GM18951 (cell line): ENCODE data around the gene PTPRN2.

Experiments used
- POLR2A ChIP-seq: IDR thresholded peaks from 4 replicates; pipeline ENCODE4 v1.6.1; 2011; ENCODE audit warnings: mild to moderate bottlenecking; ENCODE audit not compliant: insufficient read length, insufficient read depth; ENCODE audit errors: extremely low read depth
- in situ Hi-C: fragments of 300-500 bp; cut with MboI; formaldehyde crosslinking; loops from one replicate; pipeline ENCODE4 v1.12.0; 2022; ENCODE audit warnings: low sequenced_read_pairs, mixed read lengths, inconsistent platforms; ENCODE audit not compliant: unreplicated experiment

The PTPRN2 gene

DNA sequence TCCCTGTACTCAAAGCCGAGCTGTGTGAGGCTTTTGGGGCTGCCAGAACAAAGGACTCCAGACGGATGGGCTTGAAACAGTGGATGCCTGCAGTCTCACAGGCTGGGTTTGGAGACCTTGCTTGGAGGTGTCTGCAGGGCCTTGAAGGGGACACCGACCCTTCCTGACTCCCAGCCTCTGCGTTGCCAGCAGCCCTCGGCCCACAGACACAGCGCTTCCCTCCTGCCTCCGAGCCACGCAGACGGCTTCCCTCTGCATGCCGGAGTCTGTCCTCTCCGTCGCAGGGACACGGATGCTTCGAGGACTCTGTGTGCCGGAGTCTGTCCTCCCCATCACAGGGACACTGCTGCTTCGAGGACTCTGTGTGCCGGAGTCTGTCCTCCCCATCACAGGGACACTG is 726.1 kb downstream of the PTPRN2 start:
- in situ Hi-C loops, result no loop called here

DNA sequence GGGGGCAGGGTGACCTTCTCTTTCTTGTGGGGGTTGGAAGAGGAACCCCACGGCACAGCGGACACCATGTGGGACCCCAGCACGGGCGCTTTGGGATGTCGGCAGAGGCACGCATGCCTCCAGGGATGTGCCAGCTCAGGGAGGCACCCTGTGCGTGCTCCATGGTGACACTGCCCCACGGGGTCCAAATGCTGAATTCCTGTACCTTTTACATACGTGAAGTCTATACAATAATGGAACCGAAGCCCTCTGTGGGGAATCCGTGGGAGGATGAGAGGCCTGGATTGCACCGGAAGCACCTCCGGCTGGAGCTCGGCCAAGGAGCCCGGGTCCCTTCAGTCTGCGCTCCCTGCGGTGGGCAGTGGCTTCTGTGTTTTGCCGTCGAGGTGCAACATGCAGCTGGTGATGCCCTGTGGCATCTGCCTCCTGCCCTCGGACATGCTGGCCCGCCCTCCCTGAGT is 726.6 kb downstream of the PTPRN2 start:
- in situ Hi-C loops, result no loop called here

More for the DNA sequence above, 726.1 kb downstream of the PTPRN2 start:
- no peak for TF ChIP-seq POLR2A

GRCh38 chr7:157860406-157860805 is 727.2 kb downstream of the PTPRN2 start:
- in situ Hi-C loops, result no loop called here
- no peak for TF ChIP-seq POLR2A

More for the DNA sequence above, 726.6 kb downstream of the PTPRN2 start:
- no peak for TF ChIP-seq POLR2A

DNA sequence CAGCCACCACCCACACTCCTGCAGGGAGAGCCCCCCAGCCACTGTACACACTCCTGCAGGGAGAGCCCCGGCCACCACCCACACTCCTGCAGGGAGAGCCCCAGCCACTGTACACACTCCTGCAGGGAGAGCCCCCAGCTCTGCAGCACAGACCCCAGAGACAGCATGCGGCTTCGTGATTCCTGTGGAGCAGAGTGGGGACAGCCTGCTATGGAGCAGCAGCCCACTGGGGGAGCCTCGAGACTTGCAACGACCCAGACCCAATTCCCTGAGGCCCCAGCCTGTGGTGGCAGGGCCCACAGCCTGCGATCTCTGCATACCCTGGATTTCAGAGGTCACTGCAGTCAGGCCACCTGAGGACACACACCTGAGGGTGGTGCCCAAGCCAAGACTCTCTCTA is 727.7 kb downstream of the PTPRN2 start:
- TF ChIP-seq POLR2A, result no peak
- in situ Hi-C loops, result no loop called here

DNA sequence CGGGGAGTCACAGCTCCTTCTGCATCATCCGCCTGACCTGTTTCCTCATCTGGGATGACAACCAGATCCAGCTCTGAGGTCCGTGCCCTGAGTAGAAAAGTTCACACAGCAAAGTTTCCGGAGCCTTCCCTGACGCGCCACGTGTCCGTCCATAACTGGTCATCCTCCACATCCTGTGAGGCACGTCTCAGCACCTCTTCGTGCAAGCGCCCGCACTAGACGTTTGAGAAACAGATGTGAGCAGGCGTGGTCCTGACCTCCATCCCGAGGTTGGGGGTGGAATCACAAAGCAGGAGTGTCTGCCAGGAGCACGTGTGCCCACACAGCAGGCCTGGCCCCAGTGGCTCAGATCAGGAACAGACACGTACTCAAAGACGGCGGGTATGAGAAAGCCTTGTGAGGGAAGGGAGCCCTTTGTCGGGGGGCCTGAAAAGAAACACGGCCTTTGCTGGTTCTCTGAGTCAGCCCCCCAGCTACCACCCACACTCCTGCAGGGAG is 730.0 kb downstream of the PTPRN2 start:
- TF ChIP-seq POLR2A, result no peak
- in situ Hi-C loops, result no loop called here

- TF ChIP-seq POLR2A, result no peak
- in situ Hi-C loops, result no loop called here
These were observed 730.6 kb downstream of the PTPRN2 start for GRCh38 chr7:157856873-157857577.

- in situ Hi-C loops, result no loop called here
- no peak for TF ChIP-seq POLR2A
These were observed 732.0 kb downstream of the PTPRN2 start for GRCh38 chr7:157855452-157856213.

- in situ Hi-C loops, result no loop called here
- TF ChIP-seq POLR2A, result no peak
These were observed 732.6 kb downstream of the PTPRN2 start for GRCh38 chr7:157855016-157855415.

GRCh38 chr7:157854066-157854891 is 733.3 kb downstream of the PTPRN2 start:
- in situ Hi-C loops, result no loop called here
- no peak for TF ChIP-seq POLR2A

DNA sequence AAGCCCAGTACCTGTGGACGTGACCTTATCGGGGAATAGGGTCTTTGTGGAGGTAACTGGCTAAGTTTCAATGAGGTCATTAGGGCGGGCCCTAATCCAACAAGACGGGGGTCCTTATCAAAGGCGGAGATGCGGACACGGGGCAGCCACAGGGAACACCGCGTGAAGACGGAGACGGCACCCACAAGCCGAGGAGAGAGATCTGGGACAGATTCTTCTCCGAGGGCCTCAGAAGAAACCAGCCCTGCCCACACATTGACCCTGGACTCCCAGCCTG is 733.9 kb downstream of the PTPRN2 start:
- in situ Hi-C loops, result no loop called here

DNA sequence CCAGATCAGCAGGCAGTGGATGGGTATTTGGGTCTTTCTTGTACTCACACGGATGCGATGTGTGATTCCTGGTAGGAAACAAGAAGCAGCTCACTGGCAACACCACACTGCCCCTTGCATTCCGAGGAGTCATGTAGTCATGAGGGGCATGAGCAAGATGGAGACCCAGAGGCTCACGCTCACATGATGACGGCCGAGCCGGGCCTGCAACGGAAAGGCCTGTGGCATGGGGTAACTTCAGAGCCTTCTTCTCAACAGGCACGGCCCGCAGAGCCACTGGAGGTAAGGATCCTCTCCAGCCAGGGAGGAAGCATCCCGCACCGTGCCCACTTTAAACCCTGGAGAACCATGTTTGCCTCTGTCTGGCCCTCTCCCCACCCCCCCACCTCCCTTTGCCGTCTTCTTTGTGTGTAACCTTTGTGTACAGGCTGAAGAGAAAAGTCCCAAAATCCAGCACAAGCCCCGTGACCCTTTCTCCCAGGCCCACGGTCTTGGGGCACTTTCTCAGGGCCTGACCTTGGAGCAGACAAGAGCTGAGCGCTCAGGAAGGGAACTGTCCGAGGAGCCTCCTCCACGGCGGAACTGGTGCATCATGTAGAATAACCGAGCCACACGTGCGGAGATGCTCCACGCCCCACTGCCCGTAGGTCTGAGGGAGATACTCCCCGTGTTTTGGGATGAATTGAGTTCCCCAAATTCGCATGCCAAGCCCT is 734.4 kb downstream of the PTPRN2 start:
- in situ Hi-C loops, result no loop called here
- TF ChIP-seq POLR2A, result no peak

More for the DNA sequence above, 733.9 kb downstream of the PTPRN2 start:
- TF ChIP-seq POLR2A, result no peak

DNA sequence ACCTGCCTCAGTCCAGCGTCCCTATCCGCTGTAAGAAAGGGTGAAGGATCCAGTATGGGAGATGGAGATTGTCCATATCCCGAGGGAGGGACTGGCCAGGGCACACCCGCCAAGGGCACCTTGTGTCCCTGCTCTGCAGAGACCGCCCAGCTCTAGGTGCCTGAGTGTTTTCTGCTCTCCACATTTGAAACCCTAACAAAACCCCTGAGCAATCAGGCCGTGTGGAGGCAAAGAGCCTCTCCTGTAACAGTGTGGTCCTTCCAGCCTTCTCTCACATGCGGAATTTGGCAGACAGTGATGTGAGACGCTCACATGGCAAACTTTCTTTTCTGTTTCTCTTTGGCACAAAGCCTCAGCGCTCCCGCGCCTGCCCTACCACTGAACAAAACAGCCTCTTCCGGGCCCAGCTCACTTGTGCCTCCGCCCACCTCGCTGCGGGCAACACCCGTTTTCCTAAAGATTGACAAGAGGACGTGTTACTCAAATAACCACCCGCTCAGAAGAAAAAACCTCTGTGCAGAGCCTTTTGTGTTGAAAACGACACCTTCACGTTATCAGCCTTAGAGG is 736.0 kb downstream of the PTPRN2 start:
- in situ Hi-C loops, result no loop called here
- no peak for TF ChIP-seq POLR2A
